GM10266 (cell line): ENCODE results near the gene MINDY4.

Experiments used
- DNase-seq: peaks from one replicate; pipeline ENCODE4 v3.0.0; 2012; ENCODE audit errors: extremely low spot score
- TF ChIP-seq, protein P1 (sequence below): IDR thresholded peaks from 2 replicates; pipeline ENCODE4 v1.5.1; 2012; ENCODE audit warnings: mild to moderate bottlenecking, low read depth; ENCODE audit not compliant: control insufficient read depth, insufficient read depth; ENCODE audit errors: missing control alignments

MINDY4 gene

DNA sequence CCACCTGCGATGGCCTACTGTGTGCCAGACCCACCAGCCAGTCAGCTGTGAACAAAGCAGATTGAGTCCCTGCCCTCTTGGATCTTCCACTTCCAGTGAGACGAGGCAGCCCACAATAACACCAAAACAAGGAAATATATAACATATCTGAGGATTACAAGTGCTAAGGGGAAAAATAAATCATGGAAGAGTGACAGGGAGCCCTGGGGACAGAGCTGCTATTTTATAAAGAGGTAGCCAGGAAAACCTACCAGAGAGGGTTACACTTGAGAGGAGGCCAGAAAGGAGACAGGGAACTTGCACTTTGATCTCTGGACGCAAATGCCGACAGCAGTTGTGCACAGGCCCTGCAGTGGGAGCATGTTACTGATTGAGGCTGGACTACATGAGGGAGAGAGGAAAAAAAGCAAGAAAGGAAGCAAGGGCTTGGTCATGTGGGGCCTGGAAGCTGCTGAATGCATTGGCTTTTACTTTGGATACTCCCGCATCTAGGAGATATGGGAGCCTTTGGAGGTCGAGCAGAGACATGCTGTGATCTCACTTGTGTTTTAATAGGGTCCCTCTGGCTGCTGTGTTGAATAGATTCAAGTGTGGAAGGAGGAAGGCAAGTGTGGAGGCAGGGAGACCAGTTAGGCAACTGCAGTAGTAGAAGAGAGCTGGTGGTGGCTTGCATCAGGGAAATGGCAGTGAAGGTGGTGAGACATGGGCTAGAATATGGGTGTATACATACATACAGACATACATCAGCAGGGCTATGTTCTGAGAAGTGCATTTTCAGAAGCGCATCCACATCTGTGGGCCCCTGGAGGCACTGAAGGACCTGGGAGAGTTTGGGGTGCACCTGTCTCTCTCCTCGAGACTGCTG lies 26.2 kb downstream of the MINDY4 start:
- TF ChIP-seq, protein P1, sequence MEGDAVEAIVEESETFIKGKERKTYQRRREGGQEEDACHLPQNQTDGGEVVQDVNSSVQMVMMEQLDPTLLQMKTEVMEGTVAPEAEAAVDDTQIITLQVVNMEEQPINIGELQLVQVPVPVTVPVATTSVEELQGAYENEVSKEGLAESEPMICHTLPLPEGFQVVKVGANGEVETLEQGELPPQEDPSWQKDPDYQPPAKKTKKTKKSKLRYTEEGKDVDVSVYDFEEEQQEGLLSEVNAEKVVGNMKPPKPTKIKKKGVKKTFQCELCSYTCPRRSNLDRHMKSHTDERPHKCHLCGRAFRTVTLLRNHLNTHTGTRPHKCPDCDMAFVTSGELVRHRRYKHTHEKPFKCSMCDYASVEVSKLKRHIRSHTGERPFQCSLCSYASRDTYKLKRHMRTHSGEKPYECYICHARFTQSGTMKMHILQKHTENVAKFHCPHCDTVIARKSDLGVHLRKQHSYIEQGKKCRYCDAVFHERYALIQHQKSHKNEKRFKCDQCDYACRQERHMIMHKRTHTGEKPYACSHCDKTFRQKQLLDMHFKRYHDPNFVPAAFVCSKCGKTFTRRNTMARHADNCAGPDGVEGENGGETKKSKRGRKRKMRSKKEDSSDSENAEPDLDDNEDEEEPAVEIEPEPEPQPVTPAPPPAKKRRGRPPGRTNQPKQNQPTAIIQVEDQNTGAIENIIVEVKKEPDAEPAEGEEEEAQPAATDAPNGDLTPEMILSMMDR: no peak
- DNase-seq: no peak

DNA sequence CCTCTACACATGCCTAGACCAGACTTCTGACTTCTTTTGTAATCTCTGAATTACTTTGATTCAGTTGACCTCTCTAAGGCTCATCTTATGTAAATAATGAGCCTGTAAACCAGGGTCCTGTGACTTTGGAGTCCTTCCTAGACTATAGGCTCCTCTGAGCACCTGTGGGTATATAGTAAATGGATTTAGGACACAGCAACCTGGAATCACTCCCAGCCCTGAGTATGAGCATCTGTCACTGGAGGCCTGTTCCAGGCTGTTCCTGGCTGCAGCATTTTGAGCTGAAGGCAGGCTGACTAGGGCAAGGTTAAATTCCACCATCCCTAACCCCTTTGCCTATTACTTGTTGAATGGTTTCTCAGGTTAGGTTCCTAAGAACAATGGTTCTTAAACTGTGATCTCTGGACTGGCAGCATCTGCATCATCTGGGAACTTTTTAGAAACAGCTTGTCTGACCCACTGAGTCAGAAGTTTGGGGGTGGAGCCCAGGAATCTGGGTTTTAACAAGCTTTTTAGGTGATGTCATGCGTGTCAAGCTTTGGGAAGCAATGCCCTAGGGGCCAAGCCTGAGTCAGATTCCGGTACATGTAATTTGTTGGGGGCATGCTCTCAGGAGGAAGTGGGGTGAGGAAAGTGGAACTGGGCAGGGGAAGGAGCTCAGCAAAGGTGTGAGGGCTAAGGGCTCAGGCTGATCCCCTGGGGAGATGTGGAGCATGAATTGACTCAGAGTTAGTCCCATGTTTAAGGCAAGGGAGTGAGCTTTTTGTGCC lies 28.2 kb downstream of the MINDY4 start:
- TF ChIP-seq, protein P1: no peak
- DNase-seq: peak; percentile 42

DNA sequence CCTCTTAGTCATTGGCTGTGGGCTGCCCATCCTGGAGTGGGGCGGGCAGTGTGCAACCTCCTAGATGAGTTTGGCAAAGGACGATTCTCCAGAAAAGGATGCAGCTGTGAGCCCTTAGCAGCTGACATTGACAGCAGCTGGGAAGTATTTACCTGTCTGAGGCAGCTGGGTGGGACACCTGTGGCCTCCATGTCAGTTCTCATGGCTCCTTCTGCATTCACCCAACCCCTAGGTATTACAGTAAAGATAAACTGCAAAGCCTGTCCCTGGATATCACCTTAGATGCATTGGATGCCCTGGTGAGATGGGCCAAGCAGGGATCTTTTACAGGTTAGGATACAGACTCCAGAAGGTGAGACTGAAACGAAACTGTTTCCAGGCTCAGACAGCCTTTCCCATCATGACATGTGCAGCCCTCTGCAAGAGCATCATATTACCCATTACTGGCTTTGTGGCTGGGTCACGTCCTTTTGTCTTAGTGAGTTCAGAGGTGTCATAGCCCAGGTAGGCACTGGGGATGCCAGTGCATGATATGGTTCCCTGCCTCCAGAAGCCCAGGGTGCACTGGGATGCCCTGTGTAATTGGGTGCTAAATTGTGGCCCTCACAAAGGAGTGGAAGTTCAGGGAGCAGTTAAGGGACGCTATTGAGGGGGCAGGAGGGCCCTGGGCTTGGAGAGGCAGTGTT lies 28.9 kb downstream of the MINDY4 start:
- DNase-seq: no peak
- TF ChIP-seq, protein P1: peak; percentile 15

DNA sequence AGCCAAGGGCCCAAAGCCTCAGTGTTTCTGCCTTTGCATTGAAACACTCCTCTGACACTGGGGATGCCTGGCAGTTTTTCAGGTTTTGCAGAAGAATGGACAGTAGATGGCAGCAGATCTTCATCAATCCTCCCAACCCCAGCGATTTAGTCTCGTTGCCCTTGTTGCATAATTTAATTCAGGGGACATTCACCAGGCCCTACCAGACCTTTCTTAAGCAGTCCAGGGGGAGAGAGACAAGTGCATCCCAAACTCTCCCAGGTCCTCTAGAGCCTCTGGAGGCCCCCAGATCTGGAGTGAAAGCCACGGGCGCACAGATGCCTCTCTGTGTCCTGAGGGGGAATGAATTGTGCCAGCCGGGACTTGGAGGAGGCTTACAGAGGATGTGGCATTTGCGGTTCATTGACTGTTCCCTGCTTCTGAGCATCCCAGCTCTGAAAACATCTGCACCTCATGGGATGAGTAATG lies 29.6 kb downstream of the MINDY4 start:
- TF ChIP-seq, protein P1: peak; percentile 67
- peak; percentile 74 for DNase-seq

DNA sequence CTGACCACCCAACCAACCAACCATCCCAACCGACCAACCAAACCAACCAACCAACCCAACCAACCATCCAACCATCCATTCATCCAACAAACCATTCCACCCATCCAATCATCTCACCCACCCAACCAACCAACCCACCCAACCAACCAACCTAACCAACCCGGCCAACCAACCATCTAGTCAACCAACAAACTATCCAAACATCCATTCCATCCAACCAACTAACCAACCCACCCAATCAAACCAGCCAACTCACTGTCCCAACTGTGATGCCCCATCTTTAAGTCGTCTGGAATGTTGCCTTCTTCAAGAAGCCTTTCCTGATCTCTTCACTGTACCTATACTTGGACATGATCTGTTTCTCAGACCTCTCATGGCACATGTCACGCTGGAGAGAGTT lies 31.6 kb downstream of the MINDY4 start:
- no peak for DNase-seq
- TF ChIP-seq, protein P1: no peak

DNA sequence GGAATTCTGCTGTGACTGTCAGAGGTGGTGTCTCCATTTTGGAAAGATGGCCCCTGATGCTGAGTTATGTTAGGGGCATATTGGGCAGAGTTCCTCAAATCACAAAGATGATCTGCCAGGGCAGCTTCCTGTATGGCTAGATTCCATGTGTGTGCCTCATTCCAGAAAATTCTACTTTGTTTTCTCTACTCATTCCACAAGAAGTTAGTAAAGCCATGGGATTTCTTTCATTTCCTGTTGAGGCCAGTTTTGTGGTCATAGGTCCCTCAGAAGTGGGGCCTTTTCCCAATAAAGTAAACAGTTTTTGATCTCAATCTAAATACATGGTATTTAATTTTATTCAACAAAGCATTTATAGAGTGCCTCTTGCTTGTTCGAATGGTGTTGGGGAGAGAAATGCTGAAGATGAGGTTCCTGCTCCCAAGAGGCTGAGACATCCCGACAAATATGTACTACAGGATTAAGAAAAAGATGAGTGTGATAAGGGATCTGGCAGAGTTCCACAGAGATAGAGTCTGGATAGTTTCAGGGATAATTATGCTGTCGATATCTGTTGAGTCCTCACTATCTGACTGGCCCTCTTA lies 33.0 kb downstream of the MINDY4 start:
- no peak for DNase-seq
- TF ChIP-seq, protein P1: no peak
